K562 (cell line): ENCODE data around the gene CACNB1. TPM values are rescaled to one million over a fixed set of nuclear protein-coding genes. Genes with fewer than 3 reads are reported as not detected.
A peak's percentile ranks its signal among the peaks of the same experiment; 100 is the strongest.

ENCODE experiments used
- ATAC-seq: fragments of 200-7000 bp; cut with Tn5 transposase; 3 replicates; pipeline ENCODE4 v1.9.1; 2020; ENCODE audit warnings: moderate library complexity
- BruUV-seq: library from RNA; stranded (reverse); fragments of 400-500 nt; replicated peaks from 2 replicates; lab custom pipeline; 2021; lab: Mats Ljungman, UMichigan
- CTCF ChIA-PET: fragments of 300-600 bp; formaldehyde crosslinking; extraction: SDS; loops from one replicate; lab custom pipeline; 2021; ENCODE audit warnings: low intra/inter-chr PET ratio; lab: Yijun Ruan, JAX
- POLR2A ChIA-PET: fragments of 300-600, 350-650 bp; sonication (Branson Sonifier 250); formaldehyde crosslinking; extraction: SDS; loops from one replicate; lab custom pipeline; 2021; ENCODE audit warnings: antibody characterized with exemption, inconsistent platforms; lab: Yijun Ruan, JAX
- DNase-seq, 4 experiments: peaks; one replicate each; pipeline versions ENCODE4 v3.0.0 to v3.0.0-alpha.2; 2011 to 2018; ENCODE audit warnings: low spot score in 3 of 4, mixed read lengths in 3 of 4; ENCODE audit errors: extremely low read depth in 1 of 4
- FAIRE-seq: peaks from 2 replicates; lab custom pipeline; 2011; peaks lifted over from hg19 to GRCh38; lab: Jason Lieb, UNC
- H2AFZ ChIP-seq: 2 replicates; pipeline ENCODE4 v1.6.0; 2011; ENCODE audit warnings: low read depth, low read length, control low read depth, inconsistent platforms
- H3K27ac ChIP-seq: fragments of 200-600 bp; 3 replicates; pipeline ENCODE4 v1.8.0; 2011; ENCODE audit warnings: low read depth, mild to moderate bottlenecking, control low read depth, inconsistent platforms, low read length, moderate library complexity, mixed read lengths; ENCODE audit errors: extremely low read depth
- H3K27me3 ChIP-seq, 2 experiments: fragments of 300-600 bp in 1 of 2; 2 replicates in 1 of 2; 3 replicates in 1 of 2; pipeline versions ENCODE4 v1.6.0 to v1.8.0; 2011; ENCODE audit warnings: inconsistent platforms in 2 of 2, low read length in 2 of 2, mild to moderate bottlenecking in 1 of 2, mixed read lengths in 1 of 2, moderate library complexity in 1 of 2; ENCODE audit not compliant: control insufficient read depth in 2 of 2, insufficient read depth in 2 of 2
- H3K36me3 ChIP-seq: fragments of 300-600 bp; 3 replicates; pipeline ENCODE4 v1.8.0; 2011; ENCODE audit warnings: mild to moderate bottlenecking, low read length, inconsistent platforms; ENCODE audit not compliant: control insufficient read depth, insufficient read depth
- H3K4me1 ChIP-seq, 2 experiments: fragments of 200-600 bp in 1 of 2; replicated peaks in 1 of 2; 2 replicates in 1 of 2; 3 replicates in 1 of 2; pipeline versions ENCODE4 v1.5.1 to v1.8.0; 2011; ENCODE audit warnings: inconsistent platforms in 2 of 2, low read length in 2 of 2, mild to moderate bottlenecking in 1 of 2, mixed read lengths in 1 of 2, moderate library complexity in 1 of 2; ENCODE audit not compliant: control insufficient read depth in 2 of 2, insufficient read depth in 2 of 2
- H3K4me2 ChIP-seq: 2 replicates; pipeline ENCODE4 v1.6.1; 2011; ENCODE audit warnings: low read length, control low read depth, inconsistent platforms, mixed read lengths; ENCODE audit not compliant: insufficient read depth
- H3K4me3 ChIP-seq: fragments of 200-600 bp; sonication (generic), shearing (Covaris generic); 2 replicates; pipeline ENCODE4 v1.5.1; 2016; ENCODE audit warnings: control low read depth, inconsistent platforms
- H3K79me2 ChIP-seq: fragments of 200-600 bp; 3 replicates; pipeline ENCODE4 v1.8.0; 2011; ENCODE audit warnings: low read length, inconsistent platforms; ENCODE audit not compliant: control insufficient read depth, insufficient read depth
- H3K9ac ChIP-seq, 2 experiments: 2 replicates each; pipeline versions ENCODE4 v1.6.0 to v1.6.1; 2011; ENCODE audit warnings: low read depth in 2 of 2, low read length in 2 of 2, control low read depth in 1 of 2, inconsistent platforms in 1 of 2, mild to moderate bottlenecking in 1 of 2, mixed read lengths in 1 of 2; ENCODE audit not compliant: insufficient read depth in 1 of 2
- H3K9me1 ChIP-seq: one replicate; pipeline ENCODE4 v1.6.0; 2011; ENCODE audit warnings: inconsistent platforms, mild to moderate bottlenecking, low read length, moderate library complexity; ENCODE audit not compliant: control insufficient read depth, insufficient read depth
- H3K9me3 ChIP-seq: replicated peaks from 2 replicates; pipeline ENCODE4 v1.5.1; 2011; ENCODE audit warnings: low read depth, low read length, inconsistent platforms; ENCODE audit not compliant: control insufficient read depth, insufficient read depth
- H4K20me1 ChIP-seq: replicated peaks from 2 replicates; pipeline ENCODE4 v1.6.1; 2011; ENCODE audit warnings: low read length, inconsistent platforms, mixed read lengths; ENCODE audit not compliant: control insufficient read depth, insufficient read depth
- CREB3 ChIP-seq: fragments of 450-650 bp; conservative IDR thresholded peaks from 2 replicates; pipeline ENCODE4 v1.6.1; 2016; ENCODE audit warnings: missing genetic modification characterization, low read depth, mild to moderate bottlenecking, missing compliant biosample characterization, moderate library complexity
- FIP1L1 ChIP-seq: fragments of 200-400 bp; formaldehyde crosslinking; IDR thresholded peaks from 2 replicates; pipeline ENCODE4 v1.6.1; 2018; ENCODE audit warnings: mild to moderate bottlenecking, low read depth, low read length; ENCODE audit not compliant: poor library complexity, severe bottlenecking
- IRF1 ChIP-seq: sonication (generic); formaldehyde crosslinking; IDR thresholded peaks from 2 replicates; pipeline ENCODE4 v1.8.0; 2022; ENCODE audit warnings: missing genetic modification reagents, mild to moderate bottlenecking, borderline replicate concordance
- KDM4B ChIP-seq, 2 experiments: fragments of 450-650 bp in 1 of 2; sonication (generic) in 1 of 2; IDR thresholded peaks; 2 replicates each; pipeline ENCODE4 v1.6.1; 2016 to 2017; ENCODE audit warnings: borderline replicate concordance in 2 of 2, antibody characterized with exemption in 1 of 2, low read depth in 1 of 2, mild to moderate bottlenecking in 1 of 2
- NR2C2 ChIP-seq, 2 experiments: fragments of 200-800 bp in 1 of 2; sonication (Bioruptor generic) in 1 of 2; sonication (generic) in 1 of 2; formaldehyde crosslinking in 1 of 2; IDR thresholded peaks; 2 replicates each; pipeline versions ENCODE4 v1.6.1 to v1.8.0; 2016 to 2022; ENCODE audit warnings: mild to moderate bottlenecking in 1 of 2, missing compliant biosample characterization in 1 of 2, missing genetic modification characterization in 1 of 2, missing genetic modification reagents in 1 of 2
- PTRF ChIP-seq: fragments of 450-650 bp; IDR thresholded peaks from 2 replicates; pipeline ENCODE4 v1.6.1; 2016; ENCODE audit warnings: mild to moderate bottlenecking, missing genetic modification characterization, missing compliant biosample characterization
- VEZF1 ChIP-seq: fragments of 200-800 bp; sonication (Bioruptor generic); IDR thresholded peaks from 2 replicates; pipeline ENCODE4 v1.6.1; 2017; ENCODE audit warnings: missing genetic modification characterization, missing compliant biosample characterization
- ZNF695 ChIP-seq: fragments of 450-650 bp; formaldehyde crosslinking; IDR thresholded peaks from 2 replicates; pipeline ENCODE4 v1.4.0; 2020; ENCODE audit warnings: mild to moderate bottlenecking, moderate library complexity
- ZNF77 ChIP-seq: fragments of 250-450 bp; sonication (Bioruptor Pico); IDR thresholded peaks from 2 replicates; pipeline ENCODE4 v1.5.0; 2020
- WGBS: fragments of 100-300 bp; shearing (Covaris generic); methylation state at CpG from one replicate; pipeline ENCODE4 v1.1.6; 2016; ENCODE audit warnings: low coverage, mixed read lengths; ENCODE audit not compliant: insufficient coverage; ENCODE audit errors: missing lambda C conversion rate; 5-methylcytosine and 5-hydroxymethylcytosine counted together
- in situ Hi-C: fragments of 300-500 bp; cut with MboI; formaldehyde crosslinking; loops from 4 replicates; pipeline ENCODE4 v1.15.0; 2018; ENCODE audit warnings: inconsistent platforms, mixed read lengths
- intact Hi-C: fragments of 100-400 bp; cut with micrococcal nuclease; formaldehyde crosslinking; loops from 2 replicates; pipeline ENCODE4 v1.14.2; 2022
- polyA plus RNA-seq, 8 experiments: library from polyadenylated mRNA; depleted of rRNA in 4 of 8; stranded (reverse) in 5 of 8; unstranded in 3 of 8; fragments of >200 nt; fragmentation: Nextera tagmentation in 2 of 8; fragmentation: Illumina TruSeq in 1 of 8; extraction: Ambion mirVana in 2 of 8; extraction: Trizol in 1 of 8; gene quantifications; 2 replicates each; pipeline versions ENCODE4 v1.2.1 to v1.2.3, GENCODE V29; 2011 to 2014; ENCODE audit warnings: inconsistent platforms in 1 of 8, missing spikeins in 1 of 8
- total RNA-seq, 7 experiments: library from RNA; depleted of rRNA in 6 of 7; stranded (reverse); fragments of >200 nt in 6 of 7; fragmentation: Illumina TruSeq in 2 of 7; extraction: Trizol in 2 of 7; gene quantifications; 2 replicates each; pipeline versions ENCODE4 v1.2.1 to v1.2.3, GENCODE V29; 2011 to 2021; ENCODE audit warnings: low replicate concordance in 1 of 7

Gene CACNB1
- total and polyA plus RNA-seq, 9 of the 15 experiments (the other 6 are each of a cell fraction or from before 2014, with no cell fraction given): 0.08 to 7.4 (median 3.0) TPM

GRCh38 chr17:39156491-39156890 is 41.0 kb downstream of the CACNB1 start:
- H3K79me2 ChIP-seq: no peaks in the 10 kb centered on the region
- H3K9me1 ChIP-seq: no peaks in the 10 kb centered on the region
- no peak overlapping the region for H2AFZ ChIP-seq
- no peak for FAIRE-seq
- peaks cover 8 to 23% of the 10 kb centered on the region in 2 experiments; a peak in 2 of 5 replicates for H3K4me1 ChIP-seq
- CTCF ChIA-PET: interaction anchor here (0.6 kb wide), 1 partner anchor 99 kb away, joined by 3 read pairs; no protein-coding TSS in a partner anchor
- H3K9ac ChIP-seq: no peak overlapping the region
- H3K4me3 ChIP-seq: no peak overlapping the region
- POLR2A ChIA-PET: no interaction called here
- no peaks in the 10 kb centered on the region for H3K9me3 ChIP-seq
- in situ Hi-C loops (no loop called here), intact Hi-C loops (loop anchor here (10.0 kb wide), 2 partner anchors 88 to 402 kb away; partner anchors contain the start of gene PSMB3)
- peaks cover 0 to 12% of the 10 kb centered on the region in 2 experiments; a peak in 2 of 5 replicates for H3K27me3 ChIP-seq
- no peak overlapping the region for H3K27ac ChIP-seq
- 52% methylated on average over 7 of the region's 7 CpGs for WGBS
- no peak for ATAC-seq
- no peak for DNase-seq
- H4K20me1 ChIP-seq: peaks cover 4% of the 10 kb centered on the region; the same call in 1 of the 2 replicates
- H3K36me3 ChIP-seq: no peaks in the 10 kb centered on the region
- BruUV-seq: no TSS peak
- TF ChIP-seq IRF1 (CRISPR knock-in tag) (no peak), PTRF (no peak), KDM4B (IDR thresholded peaks at IDR 0.05; ENCODE audit: borderline replicate concordance in 2 of 2, low read depth in 1 of 2) (no peak)
- TF ChIP-seq, all 486 proteins: peak for 0
- no peak overlapping the region for H3K4me2 ChIP-seq

GRCh38 chr17:39155654-39156053 is 41.8 kb downstream of the CACNB1 start:
- Histone ChIP-seq H3K27ac (no peak overlapping the region), H3K4me1 (peaks cover 8 to 27% of the 10 kb centered on the region in 2 experiments; a peak in 2 of 5 replicates), H3K27me3 (peaks cover 3 to 13% of the 10 kb centered on the region in 2 experiments; a peak in 3 of 5 replicates), H3K79me2 (no peaks in the 10 kb centered on the region), H3K36me3 (no peaks in the 10 kb centered on the region), H4K20me1 (peaks cover 4% of the 10 kb centered on the region; the same call in 1 of the 2 replicates), H3K9me1 (no peaks in the 10 kb centered on the region), H3K4me3 (no peak overlapping the region), H2AFZ (0 out of 2 replicates have a peak overlapping the region, but pooled peaks have one; percentile 32), H3K4me2 (peak overlapping the region; percentile 38), H3K9me3 (no peaks in the 10 kb centered on the region), H3K9ac (no peak overlapping the region; a peak in 1 of 4 replicates)
- ChIA-PET POLR2A (no interaction called here), CTCF (no interaction called here)
- no peak for ATAC-seq
- WGBS: 8% methylated on average over 2 of the region's 2 CpGs
- intact Hi-C loops: loop anchor here (10.0 kb wide), 2 partner anchors 89 to 401 kb away; partner anchors contain the start of gene PSMB3
- no TSS peak for BruUV-seq
- no peak for DNase-seq
- in situ Hi-C loops: no loop called here
- no peak for FAIRE-seq
- TF ChIP-seq NR2C2 (CRISPR knock-in tag; IDR thresholded peaks at IDR 0.05) (no peak), NR2C2 (tag; IDR thresholded peaks at IDR 0.05) (no peak), ZNF695 (no peak), ZNF77 (CRISPR knock-in tag) (no peak), VEZF1 (CRISPR knock-in tag) (no peak), FIP1L1 (no peak), CREB3 (tag) (no peak)
